Measurements from ENCODE around the gene CCDC50. TPM values are rescaled to one million over a fixed set of nuclear protein-coding genes. Genes with fewer than 3 reads are reported as not detected.

CCDC50 gene
- total RNA-seq, 1 experiment from 2014 or later, result 80.9 TPM

DNA sequence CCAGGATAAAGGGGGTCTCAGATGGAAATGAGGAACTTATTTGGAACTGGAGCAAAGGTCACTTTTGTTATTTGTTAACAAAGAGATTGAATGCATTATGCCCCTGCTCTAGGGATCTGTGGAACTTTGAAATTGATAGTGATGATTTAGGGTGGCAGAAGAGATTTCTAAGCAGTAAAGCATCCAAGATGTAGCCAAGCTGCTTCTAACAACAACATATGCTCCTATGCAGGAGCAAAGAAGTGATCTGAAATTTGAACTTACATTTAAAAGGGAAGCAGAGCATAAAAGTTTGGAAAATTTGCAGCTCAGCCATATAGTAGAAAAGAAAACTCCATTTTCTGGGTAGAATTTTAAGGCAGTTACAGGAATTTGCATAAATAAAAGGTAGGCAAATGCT is 30.3 kb upstream of the CCDC50 start:
- POLR2A ChIA-PET (ENCODE audit: unreplicated experiment), result no interaction called here
- H3K4me1 ChIP-seq (ENCODE audit: insufficient read depth, low read length), result no peaks in the 10 kb centered on the region
- no peak for ATAC-seq
- no TSS peak for BruUV-seq (replicated peaks)
- H3K27ac ChIP-seq (ENCODE audit: low read length), result no peak overlapping the region
- CTCF ChIA-PET, result no interaction called here
- H3K9me2 ChIP-seq (replicated peaks; ENCODE audit: low read length), result no peaks in the 10 kb centered on the region
- H3K27me3 ChIP-seq (ENCODE audit: low read length), result no peaks in the 10 kb centered on the region
- no peak overlapping the region for H3K4me2 ChIP-seq (ENCODE audit: low read length)
- no peak for TF ChIP-seq CTCF (conservative IDR thresholded peaks at IDR 0.05; ENCODE audit: low read depth, low read length)
- no peak for TF ChIP-seq EZH2phosphoT487 (IDR thresholded peaks at IDR 0.05; ENCODE audit: borderline replicate concordance, low read length)
- TF ChIP-seq EZH2 (IDR thresholded peaks at IDR 0.05; ENCODE audit: low read length, unreplicated experiment), result no peak
- H4K20me1 ChIP-seq (ENCODE audit: low read length), result no peaks in the 10 kb centered on the region
- H3K4me3 ChIP-seq (ENCODE audit: low read length), result no peak overlapping the region
- H3K9me3 ChIP-seq (ENCODE audit: low read length), result no peaks in the 10 kb centered on the region
- no peak overlapping the region for H2AFZ ChIP-seq (ENCODE audit: low read length)
- no peaks in the 10 kb centered on the region for H3K79me2 ChIP-seq (ENCODE audit: low read length)
- DNase-seq, result no peak
- H3K36me3 ChIP-seq (ENCODE audit: low read depth, low read length), result no peaks in the 10 kb centered on the region
- intact Hi-C loops (cut with micrococcal nuclease), result no loop called here
- no peaks in the 10 kb centered on the region for H3F3A ChIP-seq (ENCODE audit: low read length, unreplicated experiment)
- no peak overlapping the region for H3K9ac ChIP-seq (ENCODE audit: low read length)

- Histone ChIP-seq H3K9me3 (ENCODE audit: low read length) (no peaks in the 10 kb centered on the region), H3K4me1 (ENCODE audit: insufficient read depth, low read length) (no peaks in the 10 kb centered on the region), H3F3A (ENCODE audit: low read length, unreplicated experiment) (no peaks in the 10 kb centered on the region), H3K36me3 (ENCODE audit: low read depth, low read length) (no peaks in the 10 kb centered on the region), H3K4me2 (ENCODE audit: low read length) (no peak overlapping the region), H2AFZ (ENCODE audit: low read length) (no peak overlapping the region), H3K79me2 (ENCODE audit: low read length) (no peaks in the 10 kb centered on the region), H3K9ac (ENCODE audit: low read length) (no peak overlapping the region), H3K27ac (ENCODE audit: low read length) (no peak overlapping the region), H3K4me3 (ENCODE audit: low read length) (no peak overlapping the region), H3K9me2 (replicated peaks; ENCODE audit: low read length) (no peaks in the 10 kb centered on the region), H4K20me1 (ENCODE audit: low read length) (no peaks in the 10 kb centered on the region), H3K27me3 (ENCODE audit: low read length) (no peaks in the 10 kb centered on the region)
- intact Hi-C loops (cut with micrococcal nuclease), result no loop called here
- TF ChIP-seq EZH2phosphoT487 (IDR thresholded peaks at IDR 0.05; ENCODE audit: borderline replicate concordance, low read length), result no peak
- POLR2A ChIA-PET (ENCODE audit: unreplicated experiment), result no interaction called here
- no peak for ATAC-seq
- no TSS peak for BruUV-seq (replicated peaks)
- DNase-seq, result no peak
- CTCF ChIA-PET, result no interaction called here
Observed at GRCh38 chr3:191300422-191300821, 28.8 kb upstream of the CCDC50 start.

DNA sequence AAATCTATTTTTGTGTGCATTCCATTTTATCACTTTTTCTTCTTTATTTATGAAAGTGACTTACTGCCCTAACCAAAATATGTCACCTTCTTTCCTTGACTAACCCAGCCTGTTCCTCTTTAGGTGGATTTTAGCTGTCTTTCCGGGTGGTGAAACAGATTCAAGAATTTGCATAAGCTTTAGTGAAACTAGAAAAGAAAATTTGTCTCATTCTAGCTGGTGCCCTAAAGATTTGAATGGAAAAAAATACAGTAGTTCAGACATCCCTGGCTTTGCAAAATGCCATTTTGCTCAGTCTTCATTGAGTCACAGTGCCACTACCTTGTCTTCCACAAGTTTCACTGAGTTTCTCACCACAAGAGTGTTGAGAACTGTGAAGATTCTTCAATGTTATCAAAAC is 28.2 kb upstream of the CCDC50 start:
- Histone ChIP-seq H3K4me1 (ENCODE audit: insufficient read depth, low read length) (no peaks in the 10 kb centered on the region), H3K79me2 (ENCODE audit: low read length) (no peaks in the 10 kb centered on the region), H3K4me3 (ENCODE audit: low read length) (no peak overlapping the region), H3K9ac (ENCODE audit: low read length) (no peak overlapping the region), H3K36me3 (ENCODE audit: low read depth, low read length) (no peaks in the 10 kb centered on the region), H3K4me2 (ENCODE audit: low read length) (no peak overlapping the region), H3K27me3 (ENCODE audit: low read length) (no peaks in the 10 kb centered on the region), H3K9me3 (ENCODE audit: low read length) (no peaks in the 10 kb centered on the region), H3K9me2 (replicated peaks; ENCODE audit: low read length) (no peaks in the 10 kb centered on the region), H4K20me1 (ENCODE audit: low read length) (no peaks in the 10 kb centered on the region), H3F3A (ENCODE audit: low read length, unreplicated experiment) (no peaks in the 10 kb centered on the region), H3K27ac (ENCODE audit: low read length) (no peak overlapping the region), H2AFZ (ENCODE audit: low read length) (no peak overlapping the region)
- ATAC-seq, result no peak
- no TSS peak for BruUV-seq (replicated peaks)
- DNase-seq, result no peak
- ChIA-PET POLR2A (ENCODE audit: unreplicated experiment) (no interaction called here), CTCF (no interaction called here)
- TF ChIP-seq EZH2 (IDR thresholded peaks at IDR 0.05; ENCODE audit: low read length, unreplicated experiment), result no peak
- intact Hi-C loops (cut with micrococcal nuclease), result no loop called here

DNA sequence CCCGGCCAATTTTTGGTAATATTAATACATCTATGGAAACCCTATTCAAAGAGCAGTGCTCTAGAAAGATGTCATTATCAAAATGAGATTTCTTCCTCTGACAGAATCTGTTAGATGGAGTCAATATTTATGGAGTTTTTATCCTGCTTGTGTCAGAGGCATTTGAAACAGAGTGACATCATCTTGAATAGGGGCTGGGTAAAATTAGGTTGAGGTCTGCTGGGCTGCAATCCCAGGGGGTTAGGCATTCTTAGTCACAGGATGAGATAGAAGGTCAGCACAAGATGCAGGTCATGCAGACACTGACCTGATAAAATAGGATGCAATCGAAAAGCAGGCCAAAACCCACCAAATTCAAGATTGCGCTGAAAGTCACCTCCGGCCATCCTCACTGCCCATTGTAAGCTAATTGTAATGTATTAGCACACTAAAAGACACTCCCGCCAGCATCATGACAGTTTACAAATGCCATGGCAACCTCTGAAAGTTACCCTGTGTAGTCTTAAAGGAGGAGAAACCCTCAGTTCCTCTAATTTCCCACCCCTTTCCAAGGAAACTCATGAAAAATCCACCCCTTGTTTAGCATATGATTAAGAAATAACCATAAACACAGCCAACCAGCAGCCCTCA is 27.3 kb upstream of the CCDC50 start:
- CTCF ChIA-PET, result no interaction called here
- intact Hi-C loops (cut with micrococcal nuclease), result no loop called here
- Histone ChIP-seq H3K36me3 (ENCODE audit: low read depth, low read length) (no peaks in the 10 kb centered on the region), H3K4me3 (ENCODE audit: low read length) (no peak overlapping the region), H3K9ac (ENCODE audit: low read length) (no peak overlapping the region), H3K9me3 (ENCODE audit: low read length) (no peaks in the 10 kb centered on the region), H4K20me1 (ENCODE audit: low read length) (no peaks in the 10 kb centered on the region), H3K4me1 (ENCODE audit: insufficient read depth, low read length) (no peaks in the 10 kb centered on the region), H3K27ac (ENCODE audit: low read length) (no peak overlapping the region), H3K9me2 (replicated peaks; ENCODE audit: low read length) (no peaks in the 10 kb centered on the region), H2AFZ (ENCODE audit: low read length) (no peak overlapping the region), H3K27me3 (ENCODE audit: low read length) (no peaks in the 10 kb centered on the region), H3K79me2 (ENCODE audit: low read length) (no peaks in the 10 kb centered on the region), H3K4me2 (ENCODE audit: low read length) (no peak overlapping the region), H3F3A (ENCODE audit: low read length, unreplicated experiment) (no peaks in the 10 kb centered on the region)
- DNase-seq, result no peak
- POLR2A ChIA-PET (ENCODE audit: unreplicated experiment), result no interaction called here
- TF ChIP-seq CTCF (conservative IDR thresholded peaks at IDR 0.05; ENCODE audit: low read depth, low read length), result no peak
- TF ChIP-seq EZH2phosphoT487 (IDR thresholded peaks at IDR 0.05; ENCODE audit: borderline replicate concordance, low read length), result no peak
- TF ChIP-seq EZH2 (IDR thresholded peaks at IDR 0.05; ENCODE audit: low read length, unreplicated experiment), result no peak
- no TSS peak for BruUV-seq (replicated peaks)
- ATAC-seq, result no peak
